GM21529 (cell line): ENCODE measurements around the gene TPRKB.
"Not testable (repeated sequence)": the region's sequence is repeated elsewhere in the genome, so short reads cannot be mapped to it uniquely, and the experiment has no call there.

Experiments used
- ATAC-seq: cut with Tn5 transposase; IDR thresholded peaks from one replicate; pipeline ENCODE4 v1.9.1; 2021; ENCODE audit not compliant: unreplicated experiment

Gene TPRKB

DNA sequence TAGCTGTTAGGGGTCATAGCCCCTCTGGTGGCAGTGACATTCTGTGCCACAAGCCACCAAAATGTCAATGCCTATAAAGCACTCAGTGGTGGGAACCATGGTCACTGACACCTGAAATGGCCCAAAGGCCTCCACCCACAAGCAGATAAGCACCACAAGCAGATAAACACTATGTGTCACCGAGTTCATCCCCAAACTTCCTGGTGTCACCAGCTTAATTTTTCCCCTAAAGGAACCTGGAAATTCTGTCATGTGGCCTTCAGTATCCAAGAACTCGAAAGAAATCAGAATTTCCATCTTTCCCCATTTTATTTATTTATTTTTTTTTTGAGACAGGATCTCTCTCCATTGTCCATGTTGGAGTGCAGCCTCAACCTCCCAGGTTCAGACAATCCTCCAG is 3.6 kb upstream of the TPRKB start:
- ATAC-seq, result no peak

DNA sequence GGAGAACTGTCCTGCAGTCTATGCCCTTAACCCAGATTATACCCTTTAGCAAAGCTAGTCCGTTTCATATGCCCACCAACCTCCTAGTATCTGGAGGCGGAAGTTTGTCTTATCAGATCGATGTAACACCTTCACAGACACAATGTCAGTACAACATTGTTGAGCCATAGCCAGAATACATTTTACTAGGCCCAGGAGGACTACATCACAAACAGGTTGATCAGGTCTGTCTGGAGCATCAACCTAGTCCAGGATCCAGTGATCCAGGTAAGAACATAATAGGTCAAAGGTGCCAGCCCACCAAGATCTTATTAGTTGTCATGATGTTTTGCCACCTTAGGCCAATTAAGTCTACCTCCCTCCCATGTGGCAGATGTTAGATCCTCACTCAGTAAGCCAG is 2.0 kb upstream of the TPRKB start:
- no peak for ATAC-seq

GRCh38 chr2:73736378-73736777 is 767 bp downstream of the TPRKB start:
- ATAC-seq, result no peak

- ATAC-seq, result no peak
Measured at GRCh38 chr2:73730810-73731209, 6.3 kb downstream of the TPRKB start.

GRCh38 chr2:73728711-73729110 is 8.4 kb downstream of the TPRKB start:
- no peak for ATAC-seq

DNA sequence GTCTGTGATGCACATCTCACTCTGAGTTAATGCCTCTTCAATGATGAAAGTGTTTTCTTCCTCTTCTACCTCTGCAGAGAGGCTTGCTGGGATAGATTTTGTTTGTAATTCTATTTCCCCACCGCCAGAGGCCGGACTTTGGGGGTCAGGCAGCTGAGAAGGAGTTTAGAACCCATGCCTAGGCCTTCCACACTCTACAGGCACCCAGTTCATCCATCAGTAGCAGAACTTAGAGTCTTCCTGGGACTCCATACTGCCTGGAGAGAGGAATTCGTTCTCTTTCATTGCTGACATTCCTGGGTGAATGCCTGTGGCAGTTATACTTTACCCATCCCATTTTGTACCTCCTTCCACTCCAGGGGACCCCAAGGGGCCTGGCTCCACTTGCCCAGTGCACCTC is 9.1 kb downstream of the TPRKB start:
- ATAC-seq, result no peak

- ATAC-seq, result not testable (repeated sequence)
Measured at GRCh38 chr2:73726657-73727056, 10.5 kb downstream of the TPRKB start.

- ATAC-seq, result no peak
Measured at GRCh38 chr2:73718851-73719621, 18.1 kb downstream of the TPRKB start.

- ATAC-seq, result no peak
Measured at GRCh38 chr2:73718421-73718820, 18.7 kb downstream of the TPRKB start.

DNA sequence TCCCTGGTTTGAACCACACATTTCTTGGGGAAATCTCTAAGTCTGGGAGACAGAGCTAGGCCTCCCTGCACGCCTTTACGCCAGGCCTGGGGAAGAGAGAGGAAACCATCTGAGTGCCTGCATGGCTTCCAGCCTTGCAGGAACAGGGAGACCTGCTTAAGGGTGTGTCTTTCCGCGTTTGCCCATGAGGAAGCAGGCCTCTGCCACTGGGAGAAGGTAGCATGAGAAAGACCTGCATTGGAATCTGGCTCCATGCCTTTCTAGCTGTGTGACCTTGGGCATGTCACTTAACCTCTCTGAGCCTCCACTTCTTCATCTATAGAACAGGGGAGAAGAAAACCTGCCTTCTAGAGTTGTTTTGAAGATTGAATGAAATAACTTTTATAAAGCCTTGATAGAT is 19.4 kb downstream of the TPRKB start:
- not testable (repeated sequence) for ATAC-seq

DNA sequence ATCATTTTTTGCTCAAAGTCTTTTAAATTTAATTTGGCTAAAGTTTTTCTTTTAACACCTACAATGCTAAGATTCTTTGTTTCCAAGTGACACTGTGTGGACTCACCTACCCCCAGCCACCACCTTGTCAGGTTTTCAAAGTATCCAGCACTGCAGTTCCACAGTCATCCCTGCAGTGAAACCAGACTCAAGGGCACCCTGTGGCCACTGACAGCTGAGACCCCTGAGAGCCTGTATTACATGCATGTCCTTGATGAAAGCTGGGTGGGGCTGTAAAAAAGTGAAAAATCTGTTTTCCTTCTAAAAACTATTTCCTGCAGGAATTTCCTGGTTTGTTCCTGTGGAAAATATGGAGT is 19.9 kb downstream of the TPRKB start:
- ATAC-seq, result no peak

GRCh38 chr2:73716543-73717250 is 20.4 kb downstream of the TPRKB start:
- no peak for ATAC-seq

- ATAC-seq, result no peak
Measured at GRCh38 chr2:73714091-73714490, 23.1 kb downstream of the TPRKB start.

- ATAC-seq, result no peak
Measured at GRCh38 chr2:73708527-73708926, 28.6 kb downstream of the TPRKB start.

- ATAC-seq, result no peak
Measured at GRCh38 chr2:73707636-73708035, 29.5 kb downstream of the TPRKB start.

DNA sequence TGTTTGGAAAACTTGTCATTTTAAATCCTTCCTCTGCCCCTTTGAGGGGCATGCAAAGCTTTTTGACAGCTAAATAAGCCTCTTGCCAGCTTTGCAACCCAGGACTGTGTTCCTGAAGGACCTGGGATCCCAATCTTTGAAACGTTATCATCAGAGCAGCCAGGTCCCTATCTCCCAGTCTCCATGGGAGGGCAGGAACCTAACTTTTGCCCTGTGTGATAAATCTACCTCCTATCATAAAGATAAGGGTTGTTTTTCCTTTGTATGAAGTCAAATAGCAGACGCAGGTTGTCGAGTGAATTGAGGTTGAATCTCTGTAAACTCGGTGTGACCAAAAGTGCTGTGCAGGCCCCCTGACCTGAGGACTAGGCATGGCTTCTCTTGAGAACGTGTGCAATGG is 30.1 kb downstream of the TPRKB start:
- ATAC-seq, result no peak

DNA sequence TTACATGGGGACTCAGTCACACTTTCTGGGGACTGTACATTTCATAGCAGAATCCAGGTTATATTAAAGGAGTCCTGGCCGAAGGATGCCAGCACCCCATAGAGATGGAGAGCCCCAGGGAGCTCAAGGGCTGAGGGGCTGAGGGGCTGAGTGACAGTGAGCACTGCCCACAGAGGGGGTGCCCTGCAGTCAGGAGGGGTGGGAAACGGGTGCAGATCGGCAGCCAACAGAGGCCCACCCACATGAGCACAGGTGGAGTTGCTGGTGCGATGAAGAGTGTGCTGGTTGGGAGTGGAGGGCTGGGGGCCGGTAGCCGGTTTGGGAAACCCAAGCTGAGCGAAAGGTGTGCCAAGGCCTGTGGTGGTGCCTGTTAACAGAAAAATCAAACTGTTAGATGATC is 32.1 kb downstream of the TPRKB start:
- no peak for ATAC-seq

GRCh38 chr2:73704285-73704684 is 32.9 kb downstream of the TPRKB start:
- ATAC-seq, result no peak

DNA sequence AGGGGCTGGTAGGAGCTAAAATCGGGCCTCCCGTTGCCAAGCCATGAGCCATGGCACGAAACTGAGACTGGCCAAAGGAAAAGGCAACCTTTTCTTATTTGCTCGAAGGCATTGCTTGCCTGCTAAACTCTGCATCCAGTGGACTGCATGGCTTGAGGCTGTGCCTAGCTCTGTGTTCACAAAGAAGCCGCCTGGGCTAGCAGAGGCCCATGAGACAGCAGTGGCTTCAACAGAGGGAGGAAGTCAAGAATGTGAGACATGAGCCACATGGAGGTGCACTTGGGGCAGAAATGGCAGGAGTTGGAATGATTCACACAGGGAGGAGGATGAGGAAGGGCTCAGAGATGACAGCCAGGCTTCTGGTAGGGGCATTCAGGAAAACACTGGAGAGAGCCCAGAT is 33.5 kb downstream of the TPRKB start:
- no peak for ATAC-seq

DNA sequence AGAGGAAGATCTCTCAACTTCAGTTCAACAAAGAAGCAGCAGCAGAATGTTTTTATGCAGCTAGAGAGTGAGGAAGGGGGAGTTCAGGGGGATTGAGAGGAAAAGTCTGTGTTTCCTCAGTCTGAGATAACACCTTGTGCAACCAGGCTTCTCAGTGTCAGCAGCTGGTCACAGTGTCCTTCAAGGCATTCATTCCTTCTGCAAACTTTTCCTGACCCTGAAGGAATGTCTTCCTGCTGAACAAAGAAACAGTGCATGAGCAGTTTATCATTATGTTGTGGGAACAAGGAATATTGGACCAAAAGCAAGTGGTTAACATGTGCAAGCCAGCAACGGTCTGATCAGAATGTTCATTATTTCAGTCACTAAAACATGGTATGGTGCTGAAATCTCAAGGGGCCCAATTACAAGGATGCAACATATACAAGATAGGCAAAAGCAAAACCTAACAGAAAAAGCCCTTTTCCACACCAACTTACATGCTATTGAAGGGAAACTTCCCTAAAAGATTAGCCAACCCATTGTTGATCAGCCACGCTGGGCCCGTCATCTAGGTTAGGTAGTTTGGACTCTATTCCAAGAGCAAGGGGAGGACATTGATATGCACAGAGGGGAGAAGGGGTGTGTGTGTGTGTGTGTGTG is 34.2 kb downstream of the TPRKB start:
- not testable (repeated sequence) for ATAC-seq

DNA sequence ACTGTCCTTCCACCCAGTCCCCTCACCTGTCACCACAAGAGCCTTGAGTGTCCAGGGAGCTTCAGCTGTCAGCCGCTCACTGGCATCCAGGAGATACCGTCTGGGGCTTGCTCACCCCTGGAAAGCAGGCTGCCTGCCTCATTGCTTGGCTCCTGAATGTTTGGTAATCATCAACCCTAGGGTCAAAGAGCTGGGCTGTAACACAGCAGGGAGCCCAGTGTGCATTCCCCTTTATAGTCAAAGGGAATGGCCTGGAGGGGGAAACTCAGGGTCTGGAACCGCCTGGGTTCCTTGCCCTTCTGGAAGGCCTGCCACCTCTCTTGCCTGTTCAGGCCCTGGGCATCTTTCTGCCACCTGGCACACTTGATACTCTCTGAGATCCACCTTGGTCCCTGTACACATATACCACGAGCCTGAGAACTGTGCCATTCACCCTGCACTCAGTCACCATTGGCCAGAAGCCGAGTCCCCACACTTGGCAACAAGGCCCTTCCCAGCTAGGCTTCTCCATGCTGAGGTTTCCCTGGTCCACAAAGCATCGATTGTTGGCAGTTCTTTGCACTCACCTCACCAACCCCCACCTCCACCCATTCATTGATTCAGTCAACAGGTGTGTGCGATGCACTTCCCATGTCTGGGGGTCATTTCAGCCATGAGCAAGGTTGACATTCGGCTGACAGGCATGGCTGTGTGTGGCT is 35.0 kb downstream of the TPRKB start:
- no peak for ATAC-seq

- not testable (repeated sequence) for ATAC-seq
Measured at GRCh38 chr2:73701448-73701765, 35.7 kb downstream of the TPRKB start.
